Endothelial cell of umbilical vein (primary cell): ENCODE measurements around the gene REEP1. TPM values are rescaled to one million over a fixed set of nuclear protein-coding genes. Genes with fewer than 3 reads are reported as not detected.

Experiments used
- BruUV-seq: library from RNA; stranded (reverse); fragments of 400-500 nt; replicated peaks from 2 replicates; lab custom pipeline; 2021; lab: Mats Ljungman, UMichigan
- CTCF ChIA-PET: fragments of 300-600, 350-600 bp; sonication (Branson Sonifier 250); formaldehyde crosslinking; loops from one replicate; lab custom pipeline; 2021; ENCODE audit warnings: antibody characterized with exemption, inconsistent platforms; lab: Charles Lee
- POLR2A ChIA-PET: fragments of 300-600, 350-600 bp; sonication (Branson Sonifier 250); formaldehyde crosslinking; loops from one replicate; lab custom pipeline; 2021; ENCODE audit warnings: antibody characterized with exemption, inconsistent platforms; lab: Charles Lee
- DNase-seq: peaks from one replicate; pipeline ENCODE4 v3.0.0-alpha.2; 2011; ENCODE audit warnings: low read depth, low spot score
- FAIRE-seq: peaks from 2 replicates; lab custom pipeline; 2011; peaks lifted over from hg19 to GRCh38; lab: Jason Lieb, UNC
- H2AFZ ChIP-seq: 2 replicates; pipeline ENCODE4 v1.6.0; 2012; ENCODE audit warnings: low read depth, low read length, control low read depth, inconsistent platforms
- H3K27ac ChIP-seq: 2 replicates; pipeline ENCODE4 v1.5.1; 2011; ENCODE audit warnings: low read depth, mild to moderate bottlenecking, control low read depth, low read length, moderate library complexity; ENCODE audit not compliant: insufficient read depth
- H3K27me3 ChIP-seq, 2 experiments: 2 replicates each; pipeline versions ENCODE4 v1.6.0 to v1.6.1; 2011; ENCODE audit warnings: low read length in 2 of 2, mixed read lengths in 1 of 2; ENCODE audit not compliant: control insufficient read depth in 2 of 2, insufficient read depth in 2 of 2
- H3K36me3 ChIP-seq, 2 experiments: 2 replicates in 1 of 2; 3 replicates in 1 of 2; pipeline ENCODE4 v1.5.1; 2011; ENCODE audit warnings: low read length in 2 of 2, mild to moderate bottlenecking in 1 of 2, moderate library complexity in 1 of 2; ENCODE audit not compliant: control insufficient read depth in 2 of 2, insufficient read depth in 2 of 2; ENCODE audit errors: extremely low read depth in 1 of 2
- H3K4me1 ChIP-seq: 3 replicates; pipeline ENCODE4 v1.5.1; 2011; ENCODE audit warnings: mild to moderate bottlenecking, low read length; ENCODE audit not compliant: control insufficient read depth, insufficient read depth; ENCODE audit errors: extremely low read depth
- H3K4me2 ChIP-seq: 2 replicates; pipeline ENCODE4 v1.6.1; 2011; ENCODE audit warnings: low read length, control low read depth, mixed read lengths; ENCODE audit not compliant: insufficient read depth
- H3K4me3 ChIP-seq, 3 experiments: fragments of 200-600 bp in 1 of 3; sonication (generic), shearing (Covaris generic) in 1 of 3; replicated peaks in 1 of 3; 2 replicates each; pipeline ENCODE4 v1.5.1; 2011 to 2016; ENCODE audit warnings: control low read depth in 3 of 3, low read length in 3 of 3, mild to moderate bottlenecking in 2 of 3, inconsistent platforms in 1 of 3, low read depth in 1 of 3, moderate library complexity in 1 of 3; ENCODE audit not compliant: insufficient read depth in 1 of 3
- H3K79me2 ChIP-seq: 2 replicates; pipeline ENCODE4 v1.6.0; 2012; ENCODE audit warnings: low read length, inconsistent platforms; ENCODE audit not compliant: control insufficient read depth, insufficient read depth
- H3K9ac ChIP-seq: replicated peaks from 2 replicates; pipeline ENCODE3; 2011; ENCODE audit warnings: low read length, control low read depth; ENCODE audit not compliant: insufficient read depth; ENCODE audit errors: extremely low read depth
- H3K9me1 ChIP-seq: replicated peaks from 3 replicates; pipeline ENCODE4 v1.6.0; 2011; ENCODE audit warnings: mild to moderate bottlenecking, low read length; ENCODE audit not compliant: control insufficient read depth, insufficient read depth; ENCODE audit errors: extremely low read depth
- H3K9me3 ChIP-seq: replicated peaks from 2 replicates; pipeline ENCODE4 v1.5.1; 2012; ENCODE audit warnings: low read length, inconsistent platforms; ENCODE audit not compliant: control insufficient read depth, insufficient read depth
- H4K20me1 ChIP-seq: replicated peaks from 2 replicates; pipeline ENCODE3; 2011; ENCODE audit warnings: mild to moderate bottlenecking, low read length; ENCODE audit not compliant: control insufficient read depth, insufficient read depth; ENCODE audit errors: extremely low read depth
- EZH2 ChIP-seq: IDR thresholded peaks from 2 replicates; pipeline ENCODE4 v1.6.1; 2012; ENCODE audit warnings: borderline replicate concordance, low read depth, mild to moderate bottlenecking, moderate library complexity, low read length, inconsistent platforms; ENCODE audit not compliant: severe bottlenecking
- FOS ChIP-seq: IDR thresholded peaks from 2 replicates; pipeline ENCODE4 v1.6.1; 2011; ENCODE audit warnings: mild to moderate bottlenecking, low read length, moderate library complexity, borderline replicate concordance; ENCODE audit not compliant: insufficient read depth
- GATA2 ChIP-seq: IDR thresholded peaks from 2 replicates; pipeline ENCODE4 v1.7.0; 2011; ENCODE audit warnings: low read depth, mild to moderate bottlenecking, moderate library complexity, mixed read lengths, low read length; ENCODE audit not compliant: insufficient read length, insufficient read depth
- JUN ChIP-seq: IDR thresholded peaks from 2 replicates; pipeline ENCODE4 v1.6.1; 2011; ENCODE audit warnings: borderline replicate concordance, low read depth; ENCODE audit not compliant: insufficient read length, insufficient read depth
- MYC ChIP-seq: IDR thresholded peaks from one replicate; pipeline ENCODE4 v1.6.1; 2011; ENCODE audit warnings: mild to moderate bottlenecking, low read depth, low read length
- POLR2A ChIP-seq: IDR thresholded peaks from 2 replicates; pipeline ENCODE4 v1.6.1; 2012; ENCODE audit warnings: low read depth, mild to moderate bottlenecking, control low read depth, low read length
- POLR2AphosphoS5 ChIP-seq: IDR thresholded peaks from 2 replicates; pipeline ENCODE4 v1.6.1; 2012; ENCODE audit warnings: low read depth, mild to moderate bottlenecking, control low read depth, low read length, moderate library complexity; ENCODE audit not compliant: insufficient read depth
- dilution Hi-C: fragments of 300-500 bp; cut with MboI; formaldehyde crosslinking; loops from one replicate; pipeline ENCODE4 v1.15.0; 2019; ENCODE audit warnings: low sequenced_read_pairs; ENCODE audit not compliant: extremely low pct_ligation_motif_present
- intact Hi-C: fragments of 100-400 bp; cut with micrococcal nuclease; formaldehyde crosslinking; loops from one replicate; pipeline ENCODE4 v1.10.0; 2022
- polyA plus RNA-seq, 4 experiments: library from polyadenylated mRNA; depleted of rRNA in 3 of 4; stranded (reverse) in 3 of 4; unstranded in 1 of 4; fragments of >200 nt; gene quantifications; 2 replicates each; pipeline versions ENCODE4 v1.2.1 to v1.2.3, GENCODE V29; 2011 to 2012; ENCODE audit warnings: missing spikeins in 1 of 4
- total RNA-seq: library from RNA; stranded (reverse); gene quantifications from 2 replicates; pipeline ENCODE4 v1.2.3, GENCODE V29; 2021
- TF ChIP-seq, protein P1 (sequence below), 2 donors: IDR thresholded peaks; 1 replicate in 1 of 2; 2 replicates in 1 of 2; pipeline ENCODE4 v1.5.1; 2011; ENCODE audit warnings: low read length in 2 of 2, mild to moderate bottlenecking in 2 of 2, moderate library complexity in 2 of 2, control low read depth in 1 of 2, inconsistent platforms in 1 of 2, low read depth in 1 of 2; ENCODE audit not compliant: insufficient read depth in 1 of 2; ENCODE audit errors: extremely low read depth in 1 of 2
- TF ChIP-seq, protein P2 (sequence below): IDR thresholded peaks from 2 replicates; pipeline ENCODE4 v1.6.1; 2011; ENCODE audit not compliant: insufficient read depth, insufficient read length

Gene REEP1
- total and polyA plus RNA-seq, 2 donors (not counting 3 experiments of a cell fraction or from before 2014, with no cell fraction given): 0.11 to 0.53 TPM

DNA sequence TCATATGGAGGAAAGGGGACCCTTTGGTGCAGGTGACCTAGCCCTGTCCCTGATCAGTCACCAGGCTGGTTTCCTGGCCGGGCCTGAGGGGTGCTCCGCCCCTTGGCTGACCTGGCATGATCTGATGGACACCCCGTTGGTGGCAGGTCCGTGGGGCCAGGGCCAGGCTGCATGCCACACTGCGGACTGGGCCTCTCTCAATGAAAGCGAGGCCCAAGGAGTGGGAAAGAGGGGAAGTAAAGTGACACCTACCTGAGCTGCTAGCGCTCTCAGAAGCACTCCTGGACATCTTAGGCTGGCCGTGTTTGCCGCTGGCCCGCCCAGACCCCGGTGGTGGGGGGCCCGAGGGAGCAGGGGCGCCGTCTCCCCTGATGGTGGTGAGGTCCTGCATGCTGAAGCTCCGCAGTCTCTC lies 105.0 kb downstream of the REEP1 start:
- dilution Hi-C loops: no loop called here
- Histone ChIP-seq H3K79me2 (no peaks in the 10 kb centered on the region), H3K27ac (no peak overlapping the region), H3K9ac (no peak overlapping the region), H4K20me1 (no peaks in the 10 kb centered on the region), H3K4me1 (no peaks in the 10 kb centered on the region), H3K9me3 (no peaks in the 10 kb centered on the region), H3K27me3 (no peaks in the 10 kb centered on the region), H3K4me2 (no peak overlapping the region), H3K36me3 (no peaks in the 10 kb centered on the region), H2AFZ (no peak overlapping the region), H3K4me3 (no peak overlapping the region), H3K9me1 (no peaks in the 10 kb centered on the region)
- no TSS peak for BruUV-seq
- CTCF ChIA-PET: no interaction called here
- DNase-seq: no peak
- intact Hi-C loops: no loop called here
- FAIRE-seq: no peak
- POLR2A ChIA-PET: no interaction called here
- TF ChIP-seq, protein P1, sequence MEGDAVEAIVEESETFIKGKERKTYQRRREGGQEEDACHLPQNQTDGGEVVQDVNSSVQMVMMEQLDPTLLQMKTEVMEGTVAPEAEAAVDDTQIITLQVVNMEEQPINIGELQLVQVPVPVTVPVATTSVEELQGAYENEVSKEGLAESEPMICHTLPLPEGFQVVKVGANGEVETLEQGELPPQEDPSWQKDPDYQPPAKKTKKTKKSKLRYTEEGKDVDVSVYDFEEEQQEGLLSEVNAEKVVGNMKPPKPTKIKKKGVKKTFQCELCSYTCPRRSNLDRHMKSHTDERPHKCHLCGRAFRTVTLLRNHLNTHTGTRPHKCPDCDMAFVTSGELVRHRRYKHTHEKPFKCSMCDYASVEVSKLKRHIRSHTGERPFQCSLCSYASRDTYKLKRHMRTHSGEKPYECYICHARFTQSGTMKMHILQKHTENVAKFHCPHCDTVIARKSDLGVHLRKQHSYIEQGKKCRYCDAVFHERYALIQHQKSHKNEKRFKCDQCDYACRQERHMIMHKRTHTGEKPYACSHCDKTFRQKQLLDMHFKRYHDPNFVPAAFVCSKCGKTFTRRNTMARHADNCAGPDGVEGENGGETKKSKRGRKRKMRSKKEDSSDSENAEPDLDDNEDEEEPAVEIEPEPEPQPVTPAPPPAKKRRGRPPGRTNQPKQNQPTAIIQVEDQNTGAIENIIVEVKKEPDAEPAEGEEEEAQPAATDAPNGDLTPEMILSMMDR (IDR thresholded peaks at IDR 0.05; ENCODE audit: extremely low read depth in 1 of 2, insufficient read depth in 1 of 2, low read depth in 1 of 2, low read length in 2 of 2): no peak
- TF ChIP-seq, protein P2, sequence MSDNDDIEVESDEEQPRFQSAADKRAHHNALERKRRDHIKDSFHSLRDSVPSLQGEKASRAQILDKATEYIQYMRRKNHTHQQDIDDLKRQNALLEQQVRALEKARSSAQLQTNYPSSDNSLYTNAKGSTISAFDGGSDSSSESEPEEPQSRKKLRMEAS: no peak
- TF ChIP-seq POLR2AphosphoS5 (no peak), GATA2 (no peak), FOS (no peak), EZH2 (no peak), POLR2A (no peak), JUN (no peak), MYC (no peak)
